Ovary (tissue), 9 donors: ENCODE data around the gene GABRG3. TPM values are rescaled to one million over a fixed set of nuclear protein-coding genes. Genes with fewer than 3 reads are reported as not detected.

ENCODE experiments used
- DNase-seq, 5 donors: peaks; one replicate each; pipeline ENCODE4 v3.0.0-alpha.2; 2019 to 2020
- H3K27ac ChIP-seq, 2 donors: fragments of 200-600 bp; one replicate each; pipeline versions ENCODE4 v1.5.1 to v1.8.0; 2019 to 2022
- H3K27me3 ChIP-seq: fragments of 200-600 bp; one replicate; pipeline ENCODE4 v1.8.0; 2022
- H3K36me3 ChIP-seq: fragments of 200-600 bp; sonication (generic); one replicate; pipeline ENCODE4 v1.5.1; 2019
- H3K4me1 ChIP-seq: one replicate; pipeline ENCODE4 v1.8.1; 2013; ENCODE audit warnings: mild to moderate bottlenecking, moderate library complexity; ENCODE audit not compliant: insufficient read depth
- H3K4me3 ChIP-seq: fragments of 200-600 bp; sonication (generic); one replicate; pipeline ENCODE4 v1.5.1; 2017
- H3K9me3 ChIP-seq, 2 donors: fragments of 200-600 bp in 1 of 2; sonication (generic) in 1 of 2; one replicate each; pipeline versions ENCODE4 v1.5.1 to v1.8.1; 2013 to 2019; ENCODE audit warnings: mild to moderate bottlenecking in 1 of 2, moderate library complexity in 1 of 2
- EP300 ChIP-seq: sonication (generic); formaldehyde crosslinking; IDR thresholded peaks from one replicate; pipeline ENCODE4 v1.6.1; 2017; ENCODE audit warnings: antibody characterized with exemption
- POLR2A ChIP-seq: fragments of 450-650 bp; IDR thresholded peaks from one replicate; pipeline ENCODE4 v1.6.1; 2017; ENCODE audit warnings: antibody characterized with exemption, mild to moderate bottlenecking, moderate library complexity
- WGBS, 3 donors: extraction: QIAGEN DNeasy Blood & Tissue Kit in 1 of 3; methylation state at CpG; one replicate each; pipeline versions ENCODE4 v1.1.5 to v1.1.7; 2013 to 2017; 5-methylcytosine and 5-hydroxymethylcytosine counted together
- intact Hi-C, 4 donors: fragments of 100-400 bp; cut with DNase I; formaldehyde crosslinking; loops; one replicate each; pipeline versions ENCODE4 v1.11.0 to v1.15.1; 2022 to 2023
- polyA plus RNA-seq, 2 donors: library from polyadenylated mRNA; stranded (reverse); fragments of 200-250 nt in 1 of 2; fragments of 350-450 nt in 1 of 2; fragmentation: Illumina TruSeq in 1 of 2; extraction: RNeasy Lipid Tissue Mini Kit (QIAGEN cat#74804) in 1 of 2; gene quantifications; one replicate each; pipeline ENCODE4 v1.2.3, GENCODE V29; 2013 to 2014
- total RNA-seq, 7 donors: library from RNA; depleted of rRNA in 2 of 7; stranded (reverse); fragments of >200 nt in 2 of 7; fragmentation: NEBNext Ultra II Directional in 3 of 7; extraction: Animal tissue kit (Norgen Biotek cat#: 25700) in 3 of 7; gene quantifications; one replicate each; pipeline versions ENCODE4 v1.1.0 to v1.2.4, GENCODE V29; 2016 to 2023
- TF ChIP-seq, protein P1 (sequence below), 3 donors: fragments of 450-650 bp in 2 of 3; fragments of 200-600 bp in 1 of 3; IDR thresholded peaks; one replicate each; pipeline versions ENCODE4 v1.5.1 to v1.8.0; 2016 to 2022; ENCODE audit warnings: antibody characterized with exemption in 3 of 3, mild to moderate bottlenecking in 1 of 3
- donor health status: DM: no; HTN: no; CAD: no; lungs with moderate emphysema.
- donor health status: DM: no; HTN: no; CAD: no.
- donor health status: Bipolar disorder and iron deficiency.
- donor health status: DM: yes; HTN: yes; CAD: no.
- donor health status: DM: no; HTN: no; CAD: no.
- donor health status: DM: yes; HTN: yes; CAD: no.

GABRG3 gene
- total and polyA plus RNA-seq, 9 donors, result 0.01 to 0.18 (median 0.13) TPM; not detected in 6

DNA sequence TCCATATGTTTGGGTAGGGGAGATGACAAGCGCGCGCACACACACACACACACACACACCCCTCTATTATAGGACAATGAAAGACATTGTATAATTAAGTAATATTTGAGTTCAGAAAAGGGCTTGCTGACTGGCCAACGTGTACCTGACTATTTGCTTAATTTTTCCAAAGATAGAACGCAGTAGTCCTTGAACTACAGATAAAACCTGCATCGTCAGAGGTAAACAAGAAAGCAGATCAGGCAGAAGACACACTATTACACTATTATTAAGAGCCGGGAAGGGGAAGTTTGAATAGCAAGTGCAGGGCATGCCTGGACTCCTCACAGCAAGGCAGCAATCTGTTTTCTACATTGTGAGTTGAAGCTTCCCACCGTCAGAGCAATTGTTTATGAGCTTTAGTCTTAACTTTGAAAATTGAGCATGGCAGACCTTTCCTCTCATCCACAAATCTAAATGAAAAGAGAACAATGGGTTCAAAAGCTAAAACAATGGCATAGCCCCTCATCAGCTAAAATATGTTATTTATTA is 427.7 kb downstream of the GABRG3 start:
- TF ChIP-seq POLR2A (no peak), EP300 (no peak)
- TF ChIP-seq, protein P1, sequence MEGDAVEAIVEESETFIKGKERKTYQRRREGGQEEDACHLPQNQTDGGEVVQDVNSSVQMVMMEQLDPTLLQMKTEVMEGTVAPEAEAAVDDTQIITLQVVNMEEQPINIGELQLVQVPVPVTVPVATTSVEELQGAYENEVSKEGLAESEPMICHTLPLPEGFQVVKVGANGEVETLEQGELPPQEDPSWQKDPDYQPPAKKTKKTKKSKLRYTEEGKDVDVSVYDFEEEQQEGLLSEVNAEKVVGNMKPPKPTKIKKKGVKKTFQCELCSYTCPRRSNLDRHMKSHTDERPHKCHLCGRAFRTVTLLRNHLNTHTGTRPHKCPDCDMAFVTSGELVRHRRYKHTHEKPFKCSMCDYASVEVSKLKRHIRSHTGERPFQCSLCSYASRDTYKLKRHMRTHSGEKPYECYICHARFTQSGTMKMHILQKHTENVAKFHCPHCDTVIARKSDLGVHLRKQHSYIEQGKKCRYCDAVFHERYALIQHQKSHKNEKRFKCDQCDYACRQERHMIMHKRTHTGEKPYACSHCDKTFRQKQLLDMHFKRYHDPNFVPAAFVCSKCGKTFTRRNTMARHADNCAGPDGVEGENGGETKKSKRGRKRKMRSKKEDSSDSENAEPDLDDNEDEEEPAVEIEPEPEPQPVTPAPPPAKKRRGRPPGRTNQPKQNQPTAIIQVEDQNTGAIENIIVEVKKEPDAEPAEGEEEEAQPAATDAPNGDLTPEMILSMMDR (IDR thresholded peaks at IDR 0.05), result no peak
- H3K4me1 ChIP-seq, result no peaks in the 10 kb centered on the region
- intact Hi-C loops, result no loop called here
- no peak overlapping the region for H3K27ac ChIP-seq
- H3K9me3 ChIP-seq, result no peaks in the 10 kb centered on the region
- no peaks in the 10 kb centered on the region for H3K36me3 ChIP-seq
- no peak for DNase-seq
- WGBS, 3 donors, result 52 to 66% (median 55%) methylated on average over 8 of the region's 8 CpGs
- no peak overlapping the region for H3K4me3 ChIP-seq
- no peaks in the 10 kb centered on the region for H3K27me3 ChIP-seq

DNA sequence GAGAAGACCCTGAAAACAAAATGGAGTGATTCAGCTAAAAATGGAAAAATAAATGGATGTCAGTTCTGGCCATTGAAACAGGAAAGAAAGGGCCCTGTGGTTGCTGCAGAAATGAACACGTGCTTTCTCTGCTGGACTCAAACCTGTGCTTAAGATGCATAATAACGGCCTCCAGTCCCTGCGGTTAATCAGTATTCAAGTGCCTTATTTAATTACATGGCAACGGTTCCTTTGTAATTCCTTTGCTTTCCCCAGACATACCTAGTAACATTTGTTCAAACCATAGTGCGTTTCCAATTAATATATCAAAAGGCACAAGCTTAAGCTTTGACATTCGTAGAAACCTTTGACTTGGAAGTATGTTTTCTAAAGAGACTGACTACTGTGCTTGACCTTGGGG is 428.3 kb downstream of the GABRG3 start:
- no peak overlapping the region for H3K27ac ChIP-seq
- no peak overlapping the region for H3K4me3 ChIP-seq
- H3K9me3 ChIP-seq, result no peaks in the 10 kb centered on the region
- no peaks in the 10 kb centered on the region for H3K4me1 ChIP-seq
- intact Hi-C loops, result no loop called here
- no peaks in the 10 kb centered on the region for H3K36me3 ChIP-seq
- H3K27me3 ChIP-seq, result no peaks in the 10 kb centered on the region
- WGBS, 3 donors, result 74 to 83% (median 79%) methylated on average over 6 of the region's 6 CpGs
- TF ChIP-seq EP300 (no peak), POLR2A (no peak)
- TF ChIP-seq, protein P1 (IDR thresholded peaks at IDR 0.05), result no peak
- DNase-seq, result no peak

DNA sequence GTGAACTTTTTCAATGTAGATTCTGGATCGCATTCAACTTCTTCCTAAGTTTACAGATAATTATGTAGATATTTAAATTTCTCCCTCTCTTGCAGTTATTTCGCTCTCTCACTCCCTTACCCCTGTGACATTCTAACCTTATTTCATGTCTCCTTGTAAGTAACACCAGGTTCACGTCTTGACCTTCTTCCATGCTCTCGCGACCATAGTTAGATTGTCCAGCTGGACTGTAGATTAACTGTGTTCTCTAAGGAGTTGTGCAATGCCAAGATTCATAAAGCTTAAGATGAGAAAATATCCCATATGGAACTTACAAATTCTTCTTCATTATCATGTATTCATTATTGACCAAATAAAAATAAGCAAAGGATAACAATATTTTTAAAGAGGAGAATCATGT is 430.5 kb downstream of the GABRG3 start:
- Histone ChIP-seq H3K4me3 (no peak overlapping the region), H3K4me1 (no peaks in the 10 kb centered on the region), H3K27me3 (no peaks in the 10 kb centered on the region), H3K27ac (no peak overlapping the region), H3K36me3 (no peaks in the 10 kb centered on the region), H3K9me3 (no peaks in the 10 kb centered on the region)
- DNase-seq, result no peak
- no peak for TF ChIP-seq EP300
- TF ChIP-seq, protein P1 (IDR thresholded peaks at IDR 0.05), result no peak
- no peak for TF ChIP-seq POLR2A
- intact Hi-C loops, result no loop called here
- 19 to 34% (median 32%) methylated on average over 5 of the region's 5 CpGs for WGBS, 3 donors

DNA sequence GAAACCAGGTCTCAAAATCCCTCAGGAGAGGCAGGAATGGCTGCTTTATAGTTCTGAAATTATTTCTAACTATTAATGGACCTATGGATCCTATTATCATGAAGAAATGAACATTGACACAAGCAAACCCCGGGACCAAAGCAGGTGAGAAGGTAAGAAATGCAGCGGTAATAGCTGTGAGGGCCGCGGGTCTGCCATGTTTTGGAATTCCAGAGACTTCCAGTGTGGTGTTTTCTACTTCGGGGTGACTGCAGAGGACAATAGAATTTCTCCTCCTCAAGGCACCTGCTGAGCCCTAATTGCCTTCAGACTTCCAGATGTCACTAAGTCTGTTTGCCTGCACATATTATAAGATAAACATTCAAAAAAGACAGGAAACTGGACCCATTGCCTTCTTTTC is 437.4 kb downstream of the GABRG3 start:
- no peaks in the 10 kb centered on the region for H3K27me3 ChIP-seq
- WGBS, 3 donors, result 85 to 90% (median 86%) methylated on average over 5 of the region's 5 CpGs
- TF ChIP-seq POLR2A (no peak), EP300 (no peak)
- TF ChIP-seq, protein P1 (IDR thresholded peaks at IDR 0.05), result no peak
- H3K27ac ChIP-seq, result no peak overlapping the region
- intact Hi-C loops, result no loop called here
- no peak for DNase-seq
- H3K4me1 ChIP-seq, result no peaks in the 10 kb centered on the region
- no peak overlapping the region for H3K4me3 ChIP-seq
- no peaks in the 10 kb centered on the region for H3K9me3 ChIP-seq
- no peaks in the 10 kb centered on the region for H3K36me3 ChIP-seq
